GM12872 (cell line): ENCODE results near the gene CFAP20.

Experiments
- TF ChIP-seq, protein P1 (sequence below): IDR thresholded peaks from 3 replicates; pipeline ENCODE4 v1.5.1; 2011; ENCODE audit warnings: low read depth, mild to moderate bottlenecking, low read length, moderate library complexity; ENCODE audit not compliant: insufficient read depth

CFAP20 gene

DNA sequence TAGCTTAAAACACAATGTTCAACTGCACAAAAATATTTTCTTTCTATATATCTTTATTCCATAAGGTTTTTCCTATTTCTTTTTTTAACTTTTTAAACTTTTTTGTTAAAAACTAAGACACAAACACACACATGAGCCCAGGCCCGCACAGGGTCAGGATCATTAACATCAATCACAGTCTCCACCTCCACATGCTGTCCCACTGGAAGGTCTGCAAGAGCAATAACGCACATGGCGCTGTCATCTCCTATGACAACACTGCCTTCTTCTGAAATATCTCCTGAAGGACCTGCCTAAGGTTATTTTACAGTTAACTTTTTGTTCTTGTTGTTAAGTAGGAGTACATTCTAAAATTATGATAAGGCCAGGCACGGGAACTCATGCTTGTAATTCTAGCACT lies 4.1 kb downstream of the CFAP20 start:
- TF ChIP-seq, protein P1, sequence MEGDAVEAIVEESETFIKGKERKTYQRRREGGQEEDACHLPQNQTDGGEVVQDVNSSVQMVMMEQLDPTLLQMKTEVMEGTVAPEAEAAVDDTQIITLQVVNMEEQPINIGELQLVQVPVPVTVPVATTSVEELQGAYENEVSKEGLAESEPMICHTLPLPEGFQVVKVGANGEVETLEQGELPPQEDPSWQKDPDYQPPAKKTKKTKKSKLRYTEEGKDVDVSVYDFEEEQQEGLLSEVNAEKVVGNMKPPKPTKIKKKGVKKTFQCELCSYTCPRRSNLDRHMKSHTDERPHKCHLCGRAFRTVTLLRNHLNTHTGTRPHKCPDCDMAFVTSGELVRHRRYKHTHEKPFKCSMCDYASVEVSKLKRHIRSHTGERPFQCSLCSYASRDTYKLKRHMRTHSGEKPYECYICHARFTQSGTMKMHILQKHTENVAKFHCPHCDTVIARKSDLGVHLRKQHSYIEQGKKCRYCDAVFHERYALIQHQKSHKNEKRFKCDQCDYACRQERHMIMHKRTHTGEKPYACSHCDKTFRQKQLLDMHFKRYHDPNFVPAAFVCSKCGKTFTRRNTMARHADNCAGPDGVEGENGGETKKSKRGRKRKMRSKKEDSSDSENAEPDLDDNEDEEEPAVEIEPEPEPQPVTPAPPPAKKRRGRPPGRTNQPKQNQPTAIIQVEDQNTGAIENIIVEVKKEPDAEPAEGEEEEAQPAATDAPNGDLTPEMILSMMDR = no peak

DNA sequence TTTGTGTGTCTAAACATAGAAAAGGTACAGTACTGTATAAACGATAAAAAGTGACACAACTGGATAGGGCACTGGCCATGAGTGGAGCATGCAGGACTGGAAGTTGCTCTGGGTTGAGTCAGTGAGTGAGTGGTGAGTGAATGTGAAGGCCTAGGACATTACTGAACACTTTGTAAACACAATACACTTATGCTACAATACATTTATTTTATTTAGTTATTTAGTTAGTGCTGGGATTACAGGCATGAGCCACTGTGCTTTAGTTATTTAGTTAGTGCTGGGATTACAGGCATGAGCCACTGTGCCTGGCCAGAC lies 4.6 kb downstream of the CFAP20 start:
- TF ChIP-seq, protein P1 = no peak

DNA sequence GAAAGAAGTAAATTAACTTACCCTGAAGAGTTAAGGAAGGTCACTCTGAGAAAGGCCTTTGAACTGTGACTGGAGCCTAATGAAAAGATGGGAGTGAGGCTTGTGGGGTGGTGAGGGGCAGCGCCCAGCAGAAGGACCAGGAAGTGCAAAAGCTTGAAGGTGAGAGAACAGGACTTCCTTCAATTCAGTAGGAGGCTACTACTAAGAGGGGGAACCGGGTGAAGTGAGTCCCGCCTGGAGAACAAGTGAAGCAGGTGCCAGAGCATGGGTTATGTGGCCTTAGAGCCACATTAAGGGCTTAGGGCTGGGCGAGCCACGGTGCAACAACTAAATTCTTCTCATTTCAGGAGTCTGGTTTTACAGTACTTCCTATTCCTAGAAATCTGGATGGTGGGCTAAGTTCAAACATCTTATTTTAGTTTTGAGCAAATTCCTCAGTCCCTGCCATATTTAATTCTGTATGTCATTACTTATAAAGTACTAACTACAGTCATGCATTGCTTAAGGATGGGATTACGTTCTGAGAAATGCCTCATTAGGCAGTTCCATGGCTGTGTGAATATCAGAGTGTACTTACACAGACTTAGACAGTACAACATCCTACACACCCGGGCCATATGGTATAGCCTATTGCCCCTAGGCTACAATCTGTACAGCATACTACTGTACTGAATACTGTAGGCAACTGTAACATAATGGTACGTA lies 5.1 kb downstream of the CFAP20 start:
- TF ChIP-seq, protein P1 = no peak

DNA sequence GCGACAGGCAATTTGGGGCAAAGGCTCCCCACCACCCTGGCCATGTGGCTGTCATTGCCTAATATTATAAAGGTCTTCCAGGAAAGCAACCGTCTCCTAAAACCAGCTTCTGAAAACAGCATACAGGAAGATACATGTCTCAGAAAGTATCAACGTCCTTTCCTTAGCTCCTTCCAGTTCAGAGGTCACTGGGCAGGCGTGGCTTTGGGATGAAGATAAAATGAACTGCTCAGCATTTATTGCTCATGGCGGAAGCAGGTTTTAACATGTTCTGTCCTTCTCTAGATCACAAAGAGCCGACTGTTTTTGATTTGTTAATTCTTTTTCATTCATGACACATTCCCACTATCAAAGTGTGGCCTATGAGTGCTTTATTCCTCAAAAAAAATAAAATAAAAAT lies 8.0 kb downstream of the CFAP20 start:
- TF ChIP-seq, protein P1 = no peak

DNA sequence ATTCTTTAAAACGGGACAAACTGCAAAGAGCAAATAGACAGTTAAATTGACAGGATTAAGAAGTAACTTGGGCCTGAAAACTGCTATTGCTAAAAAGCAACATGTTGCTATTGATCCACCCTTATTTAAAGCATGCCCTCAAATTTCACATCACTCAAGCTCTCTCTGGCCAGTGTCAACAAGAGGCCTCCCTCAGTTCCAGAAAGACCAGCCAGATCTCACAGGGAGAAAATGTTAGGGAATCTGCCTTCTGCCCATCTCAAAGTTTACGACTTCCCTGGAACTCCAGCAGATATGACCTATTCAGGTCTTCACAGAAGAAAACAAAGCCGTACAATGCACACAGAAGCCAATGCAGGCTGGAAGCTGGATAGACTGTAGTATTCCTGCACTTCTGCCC lies 8.9 kb downstream of the CFAP20 start:
- TF ChIP-seq, protein P1 = no peak

DNA sequence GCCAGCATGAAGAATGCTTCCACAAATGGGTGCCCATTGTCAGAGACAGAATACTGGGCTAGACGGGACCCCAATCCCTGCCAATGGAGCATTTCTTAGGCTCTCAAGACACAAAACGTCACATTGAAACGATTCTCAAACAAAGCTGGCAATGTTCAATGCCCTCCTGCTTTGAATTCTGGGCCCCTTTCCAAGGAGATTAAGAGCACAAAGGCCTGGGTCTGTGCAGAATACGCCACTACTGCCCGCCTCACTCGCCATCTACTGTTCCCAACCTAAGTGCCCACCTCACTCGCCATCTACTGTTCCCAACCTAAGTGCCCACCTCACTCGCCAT lies 9.7 kb downstream of the CFAP20 start:
- TF ChIP-seq, protein P1 = no peak

DNA sequence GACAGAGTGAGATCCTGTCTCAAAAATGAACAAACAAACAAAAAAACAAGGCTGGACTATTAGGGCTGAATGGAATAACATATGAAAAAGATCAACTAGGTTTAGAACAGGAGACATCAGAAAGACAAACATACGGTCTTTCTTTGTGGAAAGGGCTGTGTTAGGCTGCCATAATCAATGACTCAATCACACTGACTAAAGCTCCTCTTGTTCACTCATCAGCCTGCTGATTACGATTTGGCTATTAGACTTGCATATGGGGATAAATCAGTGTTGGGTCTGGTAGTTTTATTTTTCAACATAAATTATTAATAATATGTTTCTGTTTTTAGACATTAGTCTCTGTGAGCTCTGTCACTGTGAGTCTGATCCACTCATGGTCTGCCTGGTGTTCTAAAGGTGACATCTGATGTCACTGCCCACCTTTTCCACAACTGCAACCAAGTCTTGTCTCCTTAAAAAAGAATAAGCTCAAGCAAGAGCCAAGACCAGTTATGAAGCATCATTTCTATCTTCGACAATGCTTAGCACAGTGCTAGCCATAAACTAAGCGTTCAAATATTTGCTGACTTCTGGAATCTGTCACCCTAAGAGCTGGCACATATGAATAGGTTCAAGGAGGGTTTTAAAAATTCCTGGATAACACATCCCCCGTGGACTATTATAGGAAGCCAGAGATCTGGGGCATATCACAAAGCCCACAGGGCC lies 10.2 kb downstream of the CFAP20 start:
- TF ChIP-seq, protein P1 = no peak
